HUDEP-2 (cell line): Measurements from ENCODE around the gene MROH2B.

Experiments
- DNase-seq, 76 experiments: peaks; one replicate each; lab custom pipeline; 2025; ENCODE audit not compliant: unreplicated experiment in 76 of 76; lab: John Stamatoyannopoulos, UW

The MROH2B gene

GRCh38 chr5:41071242-41071641, at the start of gene MROH2B:
MROH2B (minus strand) TSS chr5:41071342; CDS start chr5:41070852, 490 bp downstream.
- no peak for DNase-seq

DNA sequence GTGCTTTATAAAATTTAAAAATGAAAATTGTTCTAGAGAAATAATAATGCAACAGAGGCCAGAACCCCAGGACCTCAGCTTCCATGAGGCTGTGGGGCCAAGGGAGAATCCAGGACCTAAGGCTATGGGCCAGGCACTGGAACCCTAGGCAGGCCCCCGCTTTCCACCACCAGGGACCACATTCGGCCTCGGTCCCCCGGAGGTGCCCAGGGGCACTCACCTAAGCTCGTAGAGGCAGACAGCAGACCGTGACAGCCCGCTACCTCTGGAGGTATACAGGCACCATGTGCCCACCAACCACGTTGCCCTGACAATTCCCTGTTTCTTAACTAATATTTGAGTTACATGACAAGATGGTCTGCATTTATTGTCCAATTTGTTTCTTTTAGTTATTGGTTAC, 49.5 kb upstream of the MROH2B start:
- no peak for DNase-seq

GRCh38 chr5:41118177-41118576, 47.0 kb upstream of the MROH2B start:
- DNase-seq: no peak

DNA sequence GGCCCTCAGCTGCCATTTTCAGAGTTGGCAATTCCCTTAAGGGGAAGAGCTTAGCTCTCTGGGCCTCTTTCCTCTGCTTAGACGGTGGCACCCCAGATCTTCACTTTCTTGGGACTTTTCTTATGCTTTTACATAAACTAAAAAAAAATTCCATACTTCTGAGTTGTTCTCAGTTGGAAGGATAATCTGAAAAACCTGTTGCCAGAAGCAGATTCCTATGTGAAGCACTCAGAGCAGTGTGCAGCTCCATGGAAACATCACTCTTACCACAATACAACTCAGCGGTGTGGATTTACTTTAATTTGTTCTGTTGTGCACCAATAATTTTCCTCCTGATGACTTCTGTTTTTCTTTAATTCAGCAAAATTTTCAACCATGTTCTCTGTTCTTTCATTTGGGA, 44.1 kb upstream of the MROH2B start:
- no peak for DNase-seq

DNA sequence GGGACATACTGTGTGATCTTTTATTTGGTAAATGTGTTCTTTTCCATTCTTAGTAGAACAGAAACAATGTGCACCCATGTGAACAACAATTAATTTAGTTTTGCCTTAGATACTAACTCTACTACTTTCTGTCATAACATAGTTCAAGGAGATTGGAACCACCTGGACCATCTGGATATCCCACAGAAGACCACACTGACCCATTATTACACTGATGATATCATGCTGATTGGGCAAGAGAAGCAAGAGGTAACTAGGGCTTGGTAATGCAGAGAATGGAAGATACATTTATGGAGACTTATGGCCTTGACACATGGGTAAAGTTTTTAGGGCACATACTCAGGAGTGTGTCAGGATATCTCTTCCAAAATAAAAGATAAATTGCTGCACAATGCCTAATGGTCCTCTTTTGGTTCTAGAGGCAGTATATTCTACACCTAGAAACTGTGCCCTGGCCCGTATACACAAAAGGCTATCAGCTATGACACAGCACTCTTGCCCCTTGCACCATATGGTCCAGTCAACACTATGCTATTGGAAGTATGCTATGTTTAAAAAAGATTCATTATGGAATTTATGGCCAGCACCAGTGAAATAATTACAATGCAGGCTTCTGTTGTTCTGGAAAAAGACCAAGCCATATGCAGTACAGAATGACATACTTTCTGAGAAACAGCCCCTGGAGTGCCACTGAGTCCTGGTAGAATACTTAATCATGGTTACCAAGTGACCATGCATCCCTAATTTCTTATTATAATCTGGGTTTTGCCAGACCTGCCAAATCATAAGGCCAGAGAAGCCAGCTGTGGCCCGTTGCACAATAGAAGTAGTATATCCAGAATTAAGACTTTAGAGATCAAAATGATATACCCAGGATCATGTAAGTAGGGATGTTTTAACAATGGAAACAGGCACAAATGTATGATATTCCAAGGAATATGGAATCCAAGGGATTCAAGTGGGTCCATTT, 41.6 kb upstream of the MROH2B start:
- DNase-seq: no peak

DNA sequence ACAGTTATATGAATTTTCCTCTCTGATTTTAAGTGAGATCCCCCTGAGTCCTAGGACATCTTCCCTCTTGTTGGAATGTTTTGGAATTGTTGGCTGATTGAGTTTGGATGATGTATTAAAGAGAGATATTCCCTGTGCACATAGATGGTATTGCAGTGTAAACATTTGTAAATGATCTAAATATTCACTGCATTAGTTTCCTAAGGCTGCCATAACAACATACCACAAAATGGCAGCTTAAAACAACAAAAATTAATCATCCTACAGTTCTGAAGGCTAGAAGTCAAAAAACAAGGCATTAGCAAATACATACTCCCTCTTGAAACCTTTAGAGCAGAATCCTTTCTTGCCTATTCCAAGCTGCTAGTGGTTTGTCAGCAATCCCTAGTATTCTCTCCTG, 38.0 kb upstream of the MROH2B start:
- no peak for DNase-seq

GRCh38 chr5:41102341-41102740, 31.2 kb upstream of the MROH2B start:
- no peak for DNase-seq

GRCh38 chr5:41097642-41098041, 26.5 kb upstream of the MROH2B start:
- no peak for DNase-seq

- DNase-seq: no peak
These were observed 24.4 kb upstream of the MROH2B start for GRCh38 chr5:41095324-41096101.

DNA sequence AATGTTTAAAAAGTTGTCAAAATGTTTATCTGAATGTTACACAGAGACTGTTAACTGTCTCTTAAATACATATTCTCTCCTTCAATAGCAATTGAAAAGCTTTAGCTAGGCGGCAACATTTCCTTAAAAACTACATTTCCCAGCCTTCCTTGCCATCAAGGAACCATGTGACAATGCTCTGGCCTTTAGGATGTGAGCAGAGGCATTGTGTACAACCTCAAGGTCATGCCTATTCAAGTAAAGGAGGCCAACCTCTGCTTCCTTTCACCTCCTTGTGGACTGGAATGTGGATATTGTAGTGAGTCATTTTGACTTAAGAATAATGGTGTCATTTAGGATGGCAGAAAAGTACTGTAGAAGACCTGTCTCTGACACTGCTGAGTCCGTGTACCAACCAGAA, 23.7 kb upstream of the MROH2B start:
- peak in 1 of 76 experiments; percentile 3 for DNase-seq

- no peak for DNase-seq
These were observed 22.7 kb upstream of the MROH2B start for GRCh38 chr5:41093803-41094202.

DNA sequence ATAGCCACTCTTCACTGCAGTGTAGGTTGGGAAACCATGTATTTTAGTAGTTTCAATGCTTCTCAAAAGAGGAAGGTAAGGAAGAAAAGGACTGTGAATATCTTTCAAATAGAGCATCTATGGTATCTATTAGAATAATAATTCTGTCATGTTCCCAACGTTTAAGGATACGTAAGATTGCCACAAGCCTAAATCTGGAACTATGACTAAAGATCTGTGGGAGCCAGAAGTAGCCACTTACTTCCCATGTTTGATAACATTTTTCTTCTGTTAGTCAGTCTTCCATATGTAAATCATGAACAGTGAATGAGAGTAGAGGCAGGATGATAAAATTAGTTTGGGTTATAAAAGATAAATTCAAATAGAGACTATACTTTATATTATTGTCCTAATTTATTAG, 16.3 kb upstream of the MROH2B start:
- no peak for DNase-seq

GRCh38 chr5:41083306-41083705, 12.2 kb upstream of the MROH2B start:
- DNase-seq: no peak

GRCh38 chr5:41071975-41072374, 833 bp upstream of the MROH2B start:
- no peak for DNase-seq

DNA sequence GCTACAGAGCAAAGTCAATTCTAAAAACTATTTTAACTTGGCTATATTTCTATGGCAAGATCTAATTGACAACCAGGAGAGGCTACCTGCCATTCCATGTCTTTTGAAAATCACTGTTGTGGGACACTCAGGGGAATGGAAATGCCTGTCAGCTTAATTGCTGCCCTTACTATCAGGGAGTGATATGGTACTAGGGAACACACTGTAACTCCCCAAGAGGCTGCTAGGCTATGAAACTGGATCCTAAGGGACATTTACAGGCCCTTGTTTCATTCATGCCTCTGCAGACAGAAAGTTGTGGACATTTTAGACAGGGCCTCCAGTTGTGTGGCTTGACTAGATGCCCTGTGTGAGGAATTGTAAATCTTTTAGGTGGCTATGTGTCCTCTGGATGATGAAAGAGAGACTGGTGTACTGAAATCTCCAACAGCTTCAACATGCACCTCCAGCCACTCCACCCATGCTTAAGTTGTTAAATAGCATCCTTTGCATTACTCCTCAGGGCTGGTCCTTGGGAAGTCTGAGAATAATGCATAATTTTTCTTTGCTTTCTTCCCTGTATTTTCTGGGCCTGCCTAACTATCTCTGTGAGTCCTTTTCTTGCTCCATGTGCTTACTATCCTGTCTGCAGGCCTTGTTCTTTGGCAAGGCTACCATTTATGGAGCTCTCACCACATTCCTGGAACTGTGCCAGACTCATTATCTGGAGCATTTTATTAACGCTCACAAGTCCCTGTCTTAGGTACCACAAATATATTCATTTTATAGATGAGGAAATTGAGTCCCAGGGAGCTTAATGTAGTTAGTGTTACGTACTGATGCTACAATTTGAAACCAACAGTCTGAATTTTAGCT, 3.2 kb downstream of the MROH2B start:
- peak in 1 of 76 experiments; percentile 2 for DNase-seq

GRCh38 chr5:41065691-41066335, 5.3 kb downstream of the MROH2B start:
- no peak for DNase-seq

DNA sequence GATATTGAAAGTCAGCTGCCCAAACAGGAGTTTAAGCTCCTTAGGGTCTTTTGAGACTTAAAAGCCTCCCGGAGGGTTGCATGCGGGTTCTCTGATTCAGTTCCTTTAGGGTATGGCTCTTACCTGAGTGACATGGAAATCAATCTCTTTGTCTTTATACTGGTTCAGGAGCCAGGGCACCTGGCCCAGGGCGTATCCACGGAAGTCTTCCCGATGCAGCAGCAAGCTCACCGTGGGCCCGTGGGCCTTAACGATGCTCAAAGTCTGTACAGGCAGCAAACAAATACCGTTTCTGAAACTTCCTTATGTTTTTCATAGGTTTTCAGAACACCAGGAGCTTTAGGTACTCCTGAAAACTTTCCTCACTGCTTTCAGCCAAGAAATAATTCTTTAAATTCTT, 13.2 kb downstream of the MROH2B start:
- DNase-seq: no peak

- no peak for DNase-seq
These were observed 13.9 kb downstream of the MROH2B start for GRCh38 chr5:41057231-41057630.

DNA sequence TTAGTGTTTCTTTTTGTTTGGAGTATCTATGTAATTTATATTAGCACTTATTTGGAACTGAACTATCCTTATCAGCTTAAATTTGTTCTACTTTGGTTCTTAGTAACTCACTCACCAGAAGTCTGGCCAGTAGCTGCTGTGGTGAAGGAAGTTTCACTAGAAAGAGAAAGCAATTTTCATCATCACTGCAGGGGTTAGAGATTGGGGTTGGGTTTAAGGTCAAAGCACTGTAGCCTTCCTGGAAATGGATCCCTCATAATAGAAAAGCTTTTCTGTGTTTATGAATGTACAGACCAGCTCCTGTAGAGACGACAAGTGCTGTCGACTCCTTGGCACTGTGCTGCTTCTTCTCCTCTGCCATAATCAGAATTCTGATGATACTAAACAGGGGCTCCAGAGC, 22.2 kb downstream of the MROH2B start:
- DNase-seq: no peak

- DNase-seq: no peak
These were observed 27.9 kb downstream of the MROH2B start for GRCh38 chr5:41043109-41043747.
